NT2/D1 (cell line): ENCODE results near the gene KDM6A.
"Not testable (repeated sequence)": the region's sequence is repeated elsewhere in the genome, so short reads cannot be mapped to it uniquely, and the experiment has no call there.

Experiments used
- SUZ12 ChIP-seq: IDR thresholded peaks from 2 replicates; pipeline ENCODE4 v1.6.1; 2011; ENCODE audit not compliant: insufficient read length, insufficient read depth; ENCODE audit errors: extremely low read depth
- YY1 ChIP-seq: IDR thresholded peaks from 2 replicates; pipeline ENCODE4 v1.6.1; 2011; ENCODE audit not compliant: insufficient read length, insufficient read depth
- ZNF274 ChIP-seq: IDR thresholded peaks from 2 replicates; pipeline ENCODE4 v1.6.1; 2011; ENCODE audit warnings: mild to moderate bottlenecking, low read depth, low read length

DNA sequence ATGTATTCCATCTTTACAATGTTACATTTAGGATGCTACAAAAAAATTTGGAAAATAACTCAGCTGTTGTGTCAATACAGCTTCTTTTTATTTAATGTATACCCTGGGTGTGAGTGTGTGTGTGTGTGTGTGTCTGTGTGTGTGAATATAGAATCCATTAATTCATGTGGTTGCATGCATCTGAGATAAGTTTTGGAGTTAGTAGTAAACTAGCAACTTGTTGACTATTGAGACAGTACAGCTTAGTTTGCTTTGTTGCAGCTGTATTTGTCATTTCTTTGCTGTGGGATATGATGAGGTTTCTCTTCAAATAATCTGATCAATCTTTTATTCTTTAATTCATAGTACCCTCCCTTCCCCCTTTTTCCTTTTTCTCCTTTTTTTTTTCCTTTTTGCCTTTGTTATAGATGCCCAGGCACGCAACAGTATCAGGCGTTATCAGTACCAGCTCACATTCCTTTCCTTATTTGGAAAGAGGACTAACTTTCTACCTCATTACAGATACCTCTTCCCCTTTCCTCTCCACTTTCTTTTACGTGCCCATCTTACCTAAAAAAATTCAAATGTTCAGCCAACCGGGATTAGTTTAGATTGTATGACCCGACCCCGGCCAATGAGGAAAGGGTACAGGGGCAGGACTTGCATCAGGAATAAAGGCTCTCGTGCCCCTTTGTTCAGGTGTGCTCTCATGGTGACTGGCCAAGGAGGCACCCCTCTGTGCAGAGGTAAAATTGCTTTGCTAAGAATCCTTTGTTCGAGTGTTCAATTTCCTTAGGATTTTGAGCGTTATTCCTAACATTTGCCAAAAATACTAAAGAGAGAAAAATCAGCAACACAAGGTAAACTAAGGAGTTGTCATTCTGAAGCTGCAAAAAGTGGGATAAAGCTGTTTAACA lies 77.7 kb downstream of the KDM6A start:
- not testable (repeated sequence) for TF ChIP-seq YY1, ZNF274, SUZ12
